GM18519 (cell line): ENCODE results near the gene SSTR5.
"Not testable (repeated sequence)": the region's sequence is repeated elsewhere in the genome, so short reads cannot be mapped to it uniquely, and the experiment has no call there.

ENCODE experiments used
- ATAC-seq: cut with Tn5 transposase; IDR thresholded peaks from one replicate; pipeline ENCODE4 v1.9.1; 2021; ENCODE audit warnings: mild to moderate bottlenecking, moderate library complexity; ENCODE audit not compliant: unreplicated experiment, low FRiP score

The SSTR5 gene

DNA sequence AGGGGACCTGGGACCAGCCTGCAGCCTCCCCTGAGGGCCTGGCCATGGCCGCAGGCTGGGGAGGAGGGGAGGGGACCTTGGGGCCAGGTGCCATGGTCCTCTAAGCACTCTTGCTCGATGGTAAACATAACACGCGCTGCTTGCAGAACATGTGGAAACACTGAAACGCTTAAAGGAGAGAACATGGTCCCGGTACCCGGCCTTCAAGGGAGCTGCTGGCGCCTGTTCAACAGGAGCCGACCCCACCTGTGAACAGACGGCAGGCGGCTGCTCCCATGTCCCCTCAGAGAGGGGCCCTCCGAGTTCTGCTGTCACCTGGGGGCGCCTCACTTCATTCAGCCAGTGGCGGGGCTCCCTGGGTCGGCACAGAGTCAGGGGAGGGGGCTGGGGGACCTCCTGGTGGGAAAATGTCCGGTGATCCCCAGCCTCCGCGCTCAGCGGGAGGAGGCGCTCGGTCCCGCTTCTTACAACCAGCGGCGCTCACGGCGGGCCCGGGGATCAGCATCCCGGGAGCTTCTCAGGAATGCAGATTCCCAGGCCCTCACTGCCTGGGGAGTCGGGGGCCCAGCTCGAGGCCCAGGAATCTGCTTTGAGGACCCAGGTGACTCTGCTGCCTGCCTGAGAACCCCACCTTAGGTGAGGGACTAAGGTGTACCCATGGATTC, 854 bp upstream of the SSTR5 start:
- ATAC-seq, result no peak

DNA sequence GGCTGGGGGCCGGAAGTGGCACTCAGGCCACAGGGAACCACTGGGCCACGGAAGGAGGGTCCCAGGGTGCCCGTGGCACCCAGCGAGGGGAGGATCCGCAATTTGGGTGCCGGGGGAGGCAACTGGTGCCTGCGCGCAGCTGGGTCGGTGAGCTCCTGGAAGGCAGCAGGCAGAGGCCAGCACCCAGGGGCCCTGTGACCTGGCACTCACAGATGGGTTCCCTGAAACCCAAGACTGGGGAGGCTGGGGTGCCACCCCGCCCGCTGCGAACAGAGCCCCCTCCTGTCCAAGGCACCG, 663 bp downstream of the SSTR5 start:
- ATAC-seq, result no peak

DNA sequence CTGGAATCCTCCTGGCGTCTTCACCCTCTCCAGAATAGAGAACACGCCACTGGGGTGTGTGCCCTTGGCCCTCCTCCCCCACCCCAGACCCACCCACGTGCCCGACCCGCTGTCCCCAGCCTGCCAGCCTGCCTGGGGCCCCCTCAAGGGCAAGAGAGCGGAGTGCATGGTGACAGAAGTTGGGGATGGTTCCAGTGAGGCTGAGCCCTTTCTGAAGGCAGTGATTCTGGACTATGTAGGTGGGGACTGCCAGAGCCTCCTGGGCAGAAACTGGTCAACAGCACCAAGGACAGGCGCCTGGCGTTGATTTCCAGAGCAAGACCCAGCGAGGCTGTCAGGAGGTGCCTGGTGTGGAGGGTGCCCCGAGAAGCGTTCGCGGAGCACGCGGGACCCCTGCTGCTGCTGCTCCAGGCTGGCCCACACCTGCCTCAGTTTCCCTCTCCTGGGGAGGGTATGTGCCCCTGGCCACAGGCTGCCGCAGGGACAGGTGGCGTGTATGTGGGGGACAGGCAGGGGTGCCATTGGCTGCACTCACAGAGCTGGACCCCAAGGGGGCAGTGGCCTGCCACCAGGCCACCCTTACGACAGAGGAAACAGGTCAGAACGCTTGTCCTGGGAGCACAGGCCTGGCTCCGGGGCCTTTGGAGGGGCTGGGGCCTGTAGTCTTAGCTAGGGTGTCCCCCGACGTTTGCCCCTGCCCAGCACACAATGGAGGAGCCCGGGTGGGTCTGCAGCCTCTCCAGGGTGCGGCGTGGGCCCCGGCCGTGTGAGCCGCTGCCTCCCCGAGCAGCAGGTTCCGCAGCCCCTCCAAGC, 1.2 kb downstream of the SSTR5 start:
- no peak for ATAC-seq

DNA sequence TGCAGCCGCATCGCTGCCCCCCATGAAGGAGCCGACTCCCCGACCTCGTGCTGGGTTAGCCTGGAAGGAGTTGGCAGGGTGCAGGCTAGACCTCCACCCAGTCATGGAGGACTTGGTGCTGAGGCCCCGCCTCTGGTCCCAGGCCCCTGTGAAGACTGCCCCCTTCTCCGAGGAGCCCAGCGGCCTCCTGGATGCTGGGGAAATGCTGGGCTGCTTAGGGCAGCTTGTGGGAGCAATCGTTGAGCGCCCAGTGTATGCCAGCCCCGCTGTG, 1.8 kb downstream of the SSTR5 start:
- no peak for ATAC-seq

DNA sequence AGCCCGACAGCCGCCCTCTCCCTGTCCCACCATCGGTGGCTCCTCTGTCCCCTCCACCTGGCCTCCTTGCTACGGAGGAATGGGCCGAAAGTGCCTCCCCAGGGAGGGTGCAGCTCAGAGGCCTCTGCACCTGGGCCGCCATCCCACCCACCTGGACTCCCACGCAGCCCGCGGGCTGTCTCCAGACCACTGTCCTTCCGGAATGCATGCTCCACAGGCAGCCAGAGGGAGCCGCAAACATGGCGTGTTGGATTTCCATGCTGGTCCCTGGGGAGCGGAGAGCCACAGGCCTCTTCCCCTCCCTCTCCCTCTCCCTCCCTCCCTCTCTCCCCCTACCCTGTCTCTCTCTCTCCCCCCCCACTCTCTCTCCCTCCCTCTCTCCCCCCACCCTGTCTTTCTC, 3.0 kb downstream of the SSTR5 start:
- ATAC-seq, result no peak

DNA sequence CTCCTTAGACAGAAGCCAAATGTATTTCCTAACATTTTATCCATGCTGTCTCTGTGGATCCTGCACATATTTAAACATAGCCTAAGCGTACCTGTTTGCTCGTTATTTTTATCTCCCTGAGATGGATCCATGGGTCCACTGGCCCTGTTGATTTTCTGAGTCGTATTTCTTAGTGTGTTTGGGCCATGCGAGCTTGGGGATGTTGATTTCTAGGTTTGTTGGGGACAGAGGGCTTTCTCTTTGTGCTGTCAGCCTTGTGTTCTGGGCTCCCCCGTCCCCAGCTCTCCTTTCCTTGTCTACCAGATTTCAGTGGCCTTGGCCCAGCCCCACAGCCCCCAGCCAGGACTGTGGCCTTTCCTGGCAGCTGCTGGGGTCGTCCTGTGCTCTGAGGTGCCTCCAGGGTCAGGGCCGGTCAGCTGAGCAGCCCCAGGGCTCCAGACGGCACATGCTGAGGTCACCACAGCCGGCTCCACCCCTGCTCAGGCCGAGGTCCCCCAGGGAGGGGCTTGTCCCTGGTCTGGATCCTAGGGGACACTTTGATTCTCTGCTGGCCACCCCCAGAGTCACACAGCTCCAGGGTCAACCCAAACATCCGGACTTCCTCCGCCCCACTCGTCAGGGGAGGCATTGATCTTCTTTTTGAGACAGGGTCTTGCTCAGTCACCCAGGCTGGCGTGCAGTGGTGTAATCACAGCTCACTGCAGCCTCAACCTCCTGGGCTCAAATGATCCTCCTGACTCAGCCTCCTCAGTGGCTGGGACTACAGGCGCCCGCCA, 4.4 kb downstream of the SSTR5 start:
- no peak for ATAC-seq

DNA sequence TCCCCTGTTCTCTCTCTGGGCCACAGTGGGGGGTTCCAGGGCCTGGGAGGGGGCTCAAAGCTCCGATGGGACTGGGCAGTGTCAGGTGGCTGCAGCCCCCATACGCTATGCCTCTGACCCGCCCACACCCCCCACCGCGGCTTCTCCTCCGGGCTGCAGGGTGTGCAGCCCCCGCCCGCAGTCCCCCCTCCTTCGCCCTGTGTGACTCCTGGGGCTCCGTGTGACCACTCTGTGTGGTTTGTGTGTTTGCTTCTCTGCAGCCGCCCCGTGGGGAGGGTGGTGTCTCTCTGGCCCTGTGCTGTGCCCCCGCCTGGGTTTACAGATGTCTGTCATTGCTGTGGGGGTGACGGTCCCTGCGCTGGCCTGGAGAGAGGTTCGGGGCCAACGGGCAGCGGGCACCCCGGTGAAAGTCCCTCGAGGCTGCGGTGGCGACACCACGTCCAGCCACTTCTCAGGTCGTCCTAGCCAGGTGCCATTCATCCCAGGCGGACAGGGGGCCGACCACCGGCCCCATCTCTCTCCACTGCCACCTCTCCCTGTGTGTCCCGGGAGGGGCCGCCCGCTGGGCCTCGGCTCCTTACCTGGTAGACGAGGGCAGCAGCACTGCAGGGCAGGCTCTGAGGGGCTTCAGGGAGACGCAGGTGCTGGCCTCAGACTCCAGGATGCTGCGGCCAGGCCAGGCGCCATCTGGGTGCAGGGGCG, 5.5 kb downstream of the SSTR5 start:
- ATAC-seq, result no peak

DNA sequence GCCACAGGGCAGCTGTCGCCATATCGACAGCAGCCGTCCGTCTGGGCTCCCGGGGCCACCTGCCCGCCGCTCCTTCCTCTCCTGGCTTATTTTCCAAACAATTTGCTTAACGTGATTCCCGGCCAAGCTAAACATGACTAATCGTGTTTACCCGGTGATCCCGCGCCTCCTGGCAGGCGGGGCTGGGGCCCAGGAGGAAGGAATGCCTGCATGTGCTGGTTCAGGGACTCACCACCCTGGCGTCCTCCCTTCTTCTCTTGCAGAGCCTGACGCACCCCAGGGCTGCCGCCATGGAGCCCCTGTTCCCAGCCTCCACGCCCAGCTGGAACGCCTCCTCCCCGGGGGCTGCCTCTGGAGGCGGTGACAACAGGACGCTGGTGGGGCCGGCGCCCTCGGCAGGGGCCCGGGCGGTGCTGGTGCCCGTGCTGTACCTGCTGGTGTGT, 6.1 kb downstream of the SSTR5 start:
- ATAC-seq, result no peak

DNA sequence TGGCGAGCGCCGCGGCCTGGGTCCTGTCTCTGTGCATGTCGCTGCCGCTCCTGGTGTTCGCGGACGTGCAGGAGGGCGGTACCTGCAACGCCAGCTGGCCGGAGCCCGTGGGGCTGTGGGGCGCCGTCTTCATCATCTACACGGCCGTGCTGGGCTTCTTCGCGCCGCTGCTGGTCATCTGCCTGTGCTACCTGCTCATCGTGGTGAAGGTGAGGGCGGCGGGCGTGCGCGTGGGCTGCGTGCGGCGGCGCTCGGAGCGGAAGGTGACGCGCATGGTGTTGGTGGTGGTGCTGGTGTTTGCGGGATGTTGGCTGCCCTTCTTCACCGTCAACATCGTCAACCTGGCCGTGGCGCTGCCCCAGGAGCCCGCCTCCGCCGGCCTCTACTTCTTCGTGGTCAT, 6.8 kb downstream of the SSTR5 start:
- ATAC-seq, result no peak

DNA sequence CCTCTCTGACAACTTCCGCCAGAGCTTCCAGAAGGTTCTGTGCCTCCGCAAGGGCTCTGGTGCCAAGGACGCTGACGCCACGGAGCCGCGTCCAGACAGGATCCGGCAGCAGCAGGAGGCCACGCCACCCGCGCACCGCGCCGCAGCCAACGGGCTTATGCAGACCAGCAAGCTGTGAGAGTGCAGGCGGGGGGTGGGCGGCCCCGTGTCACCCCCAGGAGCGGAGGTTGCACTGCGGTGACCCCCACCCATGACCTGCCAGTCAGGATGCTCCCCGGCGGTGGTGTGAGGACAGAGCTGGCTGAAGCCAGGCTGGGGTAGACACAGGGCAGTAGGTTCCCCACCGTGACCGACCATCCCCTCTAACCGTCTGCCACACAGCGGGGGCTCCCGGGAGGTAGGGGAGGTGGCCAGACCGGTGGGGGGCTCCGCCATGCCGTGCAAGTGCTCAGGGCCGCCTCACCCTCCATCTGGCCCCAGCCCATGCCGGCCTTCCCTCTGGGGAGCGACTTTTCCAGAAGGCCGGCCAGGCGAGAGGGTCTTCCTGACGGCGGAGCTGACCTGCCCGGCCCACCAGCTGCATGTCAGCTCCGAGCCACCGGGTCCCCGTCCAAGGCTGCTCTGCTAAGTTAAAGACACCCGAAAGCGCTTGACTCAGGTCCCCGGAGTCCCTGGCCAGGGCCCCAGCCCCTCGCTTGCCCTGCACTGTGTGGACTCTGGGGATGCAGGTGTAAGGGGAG, 7.4 kb downstream of the SSTR5 start:
- no peak for ATAC-seq

DNA sequence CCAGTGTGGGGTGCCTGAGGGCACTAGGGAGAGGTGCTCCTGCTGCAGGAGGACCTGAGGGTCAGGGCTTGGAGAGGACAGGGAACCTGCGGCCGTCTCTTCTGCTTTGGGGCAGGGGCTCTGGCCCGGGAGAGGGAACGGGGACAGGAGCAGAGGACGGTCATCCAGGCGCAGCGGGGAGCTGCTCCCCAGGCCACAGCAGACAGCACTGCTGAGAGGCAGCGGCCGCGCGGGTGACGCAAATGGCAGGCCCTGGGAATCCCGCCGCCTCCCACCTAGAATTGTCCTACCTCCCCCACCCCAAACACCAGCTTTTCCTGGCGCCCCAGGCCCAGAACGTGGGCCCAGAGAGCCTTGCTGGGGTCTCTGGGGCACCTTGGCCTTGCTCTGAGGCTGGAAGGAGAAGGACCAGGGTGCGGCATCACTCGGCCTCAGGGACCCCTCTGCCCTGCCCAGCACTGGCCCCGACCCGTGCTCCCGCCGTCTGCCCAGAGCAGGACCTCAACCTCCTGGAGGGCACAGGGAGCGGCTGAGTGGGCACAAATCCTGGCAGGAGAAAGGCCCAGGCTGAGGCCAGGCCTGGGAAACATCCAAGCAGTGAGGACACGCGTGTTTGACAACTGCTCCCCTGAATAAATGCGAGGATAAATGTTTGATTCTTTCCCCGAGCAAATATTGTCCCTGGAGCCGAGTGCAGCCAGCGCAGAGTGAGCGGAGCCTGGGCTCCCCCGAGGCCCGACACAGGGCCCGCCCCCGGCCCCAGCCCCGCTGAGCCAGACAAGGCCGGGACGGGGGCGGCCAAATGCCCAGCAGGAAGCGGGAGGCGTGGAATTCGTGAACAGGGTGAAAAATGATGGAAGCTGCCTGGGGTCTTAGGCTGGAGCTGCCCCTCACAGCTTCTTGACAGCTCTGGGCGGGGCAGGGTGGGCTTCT, 8.5 kb downstream of the SSTR5 start:
- ATAC-seq, result no peak

DNA sequence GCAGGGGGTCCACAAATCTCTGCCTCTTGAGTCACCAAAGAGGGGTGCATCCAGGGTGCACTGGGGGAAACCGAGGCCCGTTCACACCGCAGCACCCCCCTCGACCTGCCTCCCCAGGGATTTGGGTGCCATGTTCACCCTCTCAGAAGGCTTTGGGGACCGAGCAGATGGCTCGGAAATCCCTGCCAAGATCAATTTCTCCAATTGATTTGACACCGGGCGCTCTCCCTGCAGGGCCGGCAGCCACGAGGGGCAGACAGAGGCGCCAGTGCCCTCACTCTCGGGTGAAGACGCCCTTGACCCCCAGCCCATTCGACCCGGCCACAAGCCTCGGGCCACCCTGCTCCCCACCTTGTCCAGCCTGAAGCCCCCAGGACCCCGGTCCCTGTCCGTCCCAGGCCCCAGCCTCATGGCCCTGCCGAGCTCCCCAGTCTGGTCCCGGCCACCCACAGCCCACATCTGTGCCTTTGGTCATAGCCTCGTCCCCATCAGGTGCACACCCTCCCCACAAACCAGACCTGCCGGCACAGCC, 9.3 kb downstream of the SSTR5 start:
- ATAC-seq, result no peak

DNA sequence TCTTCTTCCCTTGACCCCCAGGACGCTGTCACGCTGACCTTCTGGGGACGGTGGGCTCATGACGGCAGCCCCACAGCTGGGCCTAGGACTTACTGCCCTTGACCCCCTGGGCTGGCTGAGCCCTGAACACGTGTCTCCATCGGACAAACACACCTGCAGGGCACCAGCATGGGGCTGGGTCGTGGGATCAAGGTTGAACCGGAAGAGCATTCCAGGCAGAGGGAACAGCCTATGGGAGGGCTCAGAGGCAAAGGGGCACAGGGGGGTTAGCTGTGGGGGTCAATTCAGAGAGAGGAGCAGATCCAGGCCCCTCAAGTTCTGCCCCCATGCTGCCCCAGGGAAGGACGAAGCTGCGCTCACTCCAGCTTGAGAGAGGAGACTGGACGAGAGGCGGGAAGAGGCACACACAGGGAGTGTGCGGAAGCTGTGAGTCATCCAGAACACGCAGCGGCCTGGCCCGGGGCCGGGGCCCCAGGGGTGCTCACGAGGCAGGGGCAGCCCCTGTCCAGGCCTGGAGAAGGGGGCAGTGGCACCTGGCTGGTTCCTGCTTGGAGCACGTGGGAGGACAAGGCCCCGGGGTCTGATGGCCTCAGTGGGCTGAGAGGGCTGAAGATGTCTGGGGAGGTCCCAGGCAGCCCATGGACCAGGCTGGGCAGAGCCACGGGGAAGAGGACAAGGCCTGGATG, 9.9 kb downstream of the SSTR5 start:
- no peak for ATAC-seq

DNA sequence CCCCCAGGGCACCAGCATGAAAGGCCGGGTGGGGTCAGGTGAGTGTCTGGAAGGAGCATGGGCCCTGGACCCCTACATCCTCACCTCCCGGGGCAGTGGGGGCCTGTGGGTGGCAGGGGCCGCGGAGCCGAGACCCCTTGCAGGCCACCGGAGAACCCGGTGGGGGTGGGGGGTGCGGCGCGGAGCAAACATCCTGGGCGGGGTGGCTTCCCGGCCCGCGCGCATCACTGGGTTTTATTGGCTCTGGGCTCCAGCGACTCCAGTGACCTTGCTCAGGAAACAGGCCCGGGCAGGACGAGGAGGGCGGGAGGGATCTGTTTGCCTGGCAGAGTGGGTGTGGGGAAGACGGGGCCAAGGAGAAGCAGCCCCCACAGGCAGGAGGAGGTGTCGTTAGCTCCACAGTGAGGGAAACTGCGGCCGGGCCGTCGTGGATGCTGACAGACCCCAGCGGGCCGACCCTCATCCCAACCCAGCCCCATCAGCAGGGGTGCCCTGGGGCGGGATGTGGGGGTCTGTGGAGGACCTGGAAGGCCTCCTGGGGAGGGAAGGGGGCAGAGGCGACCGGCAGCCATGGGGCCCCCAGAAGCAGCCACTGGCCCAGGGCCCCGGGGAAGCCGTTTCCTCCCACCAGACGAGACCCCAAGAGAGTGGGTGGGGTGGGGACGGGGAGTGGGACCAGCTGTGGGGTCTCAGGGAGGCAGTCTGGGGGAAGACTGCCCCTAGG, 10.6 kb downstream of the SSTR5 start:
- ATAC-seq, result no peak

DNA sequence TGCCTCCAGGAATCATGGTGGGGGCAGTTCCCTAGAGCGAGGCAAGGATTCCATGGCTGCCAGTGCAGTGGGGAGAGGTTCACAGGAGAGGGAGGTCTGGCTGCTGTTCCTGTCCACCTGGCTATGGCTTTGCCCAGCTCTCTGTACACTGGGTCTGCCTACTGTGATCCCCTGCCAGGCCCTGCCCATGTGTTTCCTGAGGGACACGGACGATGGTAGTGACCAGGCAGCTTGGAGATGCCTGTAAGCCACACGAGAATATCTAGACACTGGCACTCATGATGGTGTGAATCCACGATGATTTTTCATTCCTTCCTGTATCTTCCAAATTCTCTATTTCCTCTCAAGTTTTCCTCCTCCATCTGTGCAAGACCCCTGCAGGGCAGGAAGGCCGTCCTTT, 12.4 kb downstream of the SSTR5 start:
- no peak for ATAC-seq

DNA sequence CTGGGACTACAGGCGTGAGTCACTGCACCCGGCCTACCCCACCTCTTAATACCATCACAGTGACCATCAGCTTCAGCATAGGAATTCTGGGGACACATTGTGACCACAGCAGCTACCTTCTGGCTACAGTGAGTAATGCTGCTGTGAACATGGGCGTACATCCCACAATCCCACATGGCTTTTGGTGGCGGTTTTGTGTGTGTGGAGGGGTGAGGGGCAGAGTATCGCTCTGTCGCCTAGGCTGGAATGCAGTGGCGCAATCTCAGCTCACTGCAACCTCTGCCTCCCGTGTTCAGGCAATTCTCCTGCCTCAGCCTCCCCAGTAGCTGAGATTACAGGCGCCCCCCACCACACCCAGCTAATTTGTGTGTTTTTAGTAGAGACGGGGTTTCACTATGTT, 13.9 kb downstream of the SSTR5 start:
- not testable (repeated sequence) for ATAC-seq

DNA sequence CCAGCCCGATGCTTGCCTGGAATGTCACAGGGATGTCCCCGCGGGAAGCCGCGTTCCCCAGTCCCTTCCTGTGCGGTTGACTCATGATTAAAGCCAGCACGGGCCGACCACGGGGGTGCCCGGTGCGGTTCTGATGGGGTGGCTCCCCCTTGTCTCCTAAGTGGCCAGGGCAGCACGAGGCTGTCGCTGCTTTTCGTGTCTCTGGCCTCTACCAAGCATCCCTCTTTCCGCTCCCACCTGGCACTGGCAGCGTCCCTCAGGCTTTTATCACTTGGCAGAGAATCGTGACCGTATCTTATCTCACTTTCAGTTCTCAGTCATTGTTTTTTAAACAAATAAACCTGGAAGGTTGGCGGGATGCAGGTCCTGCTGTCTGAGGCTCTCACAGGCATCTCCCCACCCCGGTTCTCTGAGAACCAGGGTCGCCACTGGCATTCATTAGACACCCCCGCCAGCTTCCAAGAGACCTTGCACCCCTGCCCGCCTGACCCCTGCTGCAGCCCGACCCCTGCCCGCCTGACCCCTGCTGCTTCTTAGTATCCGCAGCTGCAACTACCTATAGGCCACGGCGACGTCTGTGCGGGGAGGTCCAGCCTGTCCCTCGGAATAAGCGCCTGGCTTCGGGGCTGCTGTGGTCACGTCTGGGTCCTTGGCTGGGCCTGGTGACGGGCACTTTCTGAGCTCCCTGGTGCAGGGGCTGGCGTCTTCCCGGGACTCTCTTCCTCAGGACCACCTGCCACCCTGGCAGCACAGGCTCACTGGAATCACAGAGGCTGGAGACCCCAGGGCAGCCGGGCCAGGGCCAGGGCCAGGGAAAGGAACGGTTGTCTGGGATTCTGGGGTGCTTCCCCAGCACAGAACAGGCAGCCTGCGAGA, 16.0 kb downstream of the SSTR5 start:
- no peak for ATAC-seq
